Loucy (cell line): ENCODE data around the gene TIGD3.

Experiments used
- EZH2phosphoT487 ChIP-seq: fragments of 200-600 bp; IDR thresholded peaks from 2 replicates; pipeline ENCODE4 v1.6.1; 2018; ENCODE audit warnings: antibody characterized with exemption, mild to moderate bottlenecking, moderate library complexity, borderline replicate concordance
- TF ChIP-seq, protein P1 (sequence below): fragments of 200-600 bp; sonication (generic); conservative IDR thresholded peaks from 2 replicates; pipeline ENCODE4 v1.5.1; 2014; ENCODE audit warnings: mild to moderate bottlenecking, antibody characterized with exemption, low read length

DNA sequence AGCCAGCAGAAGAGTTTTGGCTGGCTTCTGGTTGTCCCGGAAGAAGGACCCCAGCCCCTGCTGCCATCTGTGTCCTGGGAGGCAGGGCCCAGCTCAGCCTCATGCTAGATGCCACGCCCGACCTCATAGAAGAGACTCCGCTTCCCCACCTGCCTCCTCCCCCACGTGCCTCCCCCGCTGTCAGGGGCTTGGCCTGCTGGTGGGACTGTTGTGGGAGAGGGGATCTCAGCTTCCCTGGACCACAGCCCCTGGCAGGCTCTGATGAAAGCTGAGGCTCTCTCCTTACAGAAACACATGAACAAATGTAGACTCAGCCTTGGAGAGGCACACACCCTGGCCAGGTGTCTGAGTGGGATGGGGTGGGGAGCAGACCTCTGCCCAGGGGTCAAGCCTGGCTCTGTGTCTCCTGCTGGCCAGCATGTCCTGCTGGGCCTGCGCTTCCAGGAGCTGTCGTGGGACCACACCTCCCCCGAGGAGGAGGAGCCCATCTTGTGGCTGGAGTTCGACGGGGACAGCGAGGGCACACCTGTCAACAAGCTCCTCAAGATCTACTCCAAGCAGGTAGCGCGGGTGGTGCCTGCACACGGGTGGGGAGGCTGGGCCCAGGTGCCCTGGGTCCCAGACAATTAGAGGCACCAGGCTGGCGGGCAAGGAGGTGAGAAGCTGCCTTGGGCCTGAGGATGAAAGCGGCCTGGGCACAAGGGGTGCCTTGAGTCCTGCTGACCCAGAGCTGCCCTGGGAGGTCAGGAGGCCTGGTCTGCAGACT lies 45.9 kb downstream of the TIGD3 start:
- TF ChIP-seq, protein P1, sequence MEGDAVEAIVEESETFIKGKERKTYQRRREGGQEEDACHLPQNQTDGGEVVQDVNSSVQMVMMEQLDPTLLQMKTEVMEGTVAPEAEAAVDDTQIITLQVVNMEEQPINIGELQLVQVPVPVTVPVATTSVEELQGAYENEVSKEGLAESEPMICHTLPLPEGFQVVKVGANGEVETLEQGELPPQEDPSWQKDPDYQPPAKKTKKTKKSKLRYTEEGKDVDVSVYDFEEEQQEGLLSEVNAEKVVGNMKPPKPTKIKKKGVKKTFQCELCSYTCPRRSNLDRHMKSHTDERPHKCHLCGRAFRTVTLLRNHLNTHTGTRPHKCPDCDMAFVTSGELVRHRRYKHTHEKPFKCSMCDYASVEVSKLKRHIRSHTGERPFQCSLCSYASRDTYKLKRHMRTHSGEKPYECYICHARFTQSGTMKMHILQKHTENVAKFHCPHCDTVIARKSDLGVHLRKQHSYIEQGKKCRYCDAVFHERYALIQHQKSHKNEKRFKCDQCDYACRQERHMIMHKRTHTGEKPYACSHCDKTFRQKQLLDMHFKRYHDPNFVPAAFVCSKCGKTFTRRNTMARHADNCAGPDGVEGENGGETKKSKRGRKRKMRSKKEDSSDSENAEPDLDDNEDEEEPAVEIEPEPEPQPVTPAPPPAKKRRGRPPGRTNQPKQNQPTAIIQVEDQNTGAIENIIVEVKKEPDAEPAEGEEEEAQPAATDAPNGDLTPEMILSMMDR: no peak
- no peak for TF ChIP-seq EZH2phosphoT487
